ENCODE results near the gene TELO2. TPM values are rescaled to one million over a fixed set of nuclear protein-coding genes. Genes with fewer than 3 reads are reported as not detected.

The TELO2 gene
- polyA plus RNA-seq, 2 of the 4 experiments (the other 2 are of a cell fraction): 10.6 to 34.8 TPM

DNA sequence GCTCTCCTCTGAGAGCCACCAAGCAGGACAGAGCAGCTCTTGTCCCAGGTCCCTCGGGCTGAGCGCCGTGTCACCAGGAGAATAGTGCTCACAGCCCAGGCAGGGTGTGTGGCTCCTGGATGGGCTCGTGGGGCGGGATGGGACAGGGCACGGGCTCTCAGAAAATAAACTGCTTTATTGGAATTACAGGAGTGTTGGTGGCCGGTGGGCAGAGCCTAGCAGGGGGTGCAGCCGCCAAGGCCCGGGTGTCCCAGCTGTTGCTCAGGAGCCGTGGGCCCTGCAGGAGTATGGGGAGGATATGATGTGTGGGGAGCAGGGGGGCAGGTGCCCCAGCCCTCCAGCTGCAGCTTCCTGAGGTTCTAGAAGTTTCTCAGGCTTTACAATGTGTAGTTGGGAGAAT is 17.1 kb downstream of the TELO2 start:
- POLR2A ChIA-PET: no interaction called here
- DNase-seq (ENCODE audit: low read depth in 1 of 2, low spot score in 1 of 2): no peak
- no peak for TF ChIP-seq EHF (CRISPR knock-in tag; IDR thresholded peaks at IDR 0.05)
- TF ChIP-seq, protein P1, sequence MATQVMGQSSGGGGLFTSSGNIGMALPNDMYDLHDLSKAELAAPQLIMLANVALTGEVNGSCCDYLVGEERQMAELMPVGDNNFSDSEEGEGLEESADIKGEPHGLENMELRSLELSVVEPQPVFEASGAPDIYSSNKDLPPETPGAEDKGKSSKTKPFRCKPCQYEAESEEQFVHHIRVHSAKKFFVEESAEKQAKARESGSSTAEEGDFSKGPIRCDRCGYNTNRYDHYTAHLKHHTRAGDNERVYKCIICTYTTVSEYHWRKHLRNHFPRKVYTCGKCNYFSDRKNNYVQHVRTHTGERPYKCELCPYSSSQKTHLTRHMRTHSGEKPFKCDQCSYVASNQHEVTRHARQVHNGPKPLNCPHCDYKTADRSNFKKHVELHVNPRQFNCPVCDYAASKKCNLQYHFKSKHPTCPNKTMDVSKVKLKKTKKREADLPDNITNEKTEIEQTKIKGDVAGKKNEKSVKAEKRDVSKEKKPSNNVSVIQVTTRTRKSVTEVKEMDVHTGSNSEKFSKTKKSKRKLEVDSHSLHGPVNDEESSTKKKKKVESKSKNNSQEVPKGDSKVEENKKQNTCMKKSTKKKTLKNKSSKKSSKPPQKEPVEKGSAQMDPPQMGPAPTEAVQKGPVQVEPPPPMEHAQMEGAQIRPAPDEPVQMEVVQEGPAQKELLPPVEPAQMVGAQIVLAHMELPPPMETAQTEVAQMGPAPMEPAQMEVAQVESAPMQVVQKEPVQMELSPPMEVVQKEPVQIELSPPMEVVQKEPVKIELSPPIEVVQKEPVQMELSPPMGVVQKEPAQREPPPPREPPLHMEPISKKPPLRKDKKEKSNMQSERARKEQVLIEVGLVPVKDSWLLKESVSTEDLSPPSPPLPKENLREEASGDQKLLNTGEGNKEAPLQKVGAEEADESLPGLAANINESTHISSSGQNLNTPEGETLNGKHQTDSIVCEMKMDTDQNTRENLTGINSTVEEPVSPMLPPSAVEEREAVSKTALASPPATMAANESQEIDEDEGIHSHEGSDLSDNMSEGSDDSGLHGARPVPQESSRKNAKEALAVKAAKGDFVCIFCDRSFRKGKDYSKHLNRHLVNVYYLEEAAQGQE (IDR thresholded peaks at IDR 0.05): no peak
- no peak for TF ChIP-seq RNF2 (IDR thresholded peaks at IDR 0.05; ENCODE audit: borderline replicate concordance, low read depth)
- no peak for TF ChIP-seq HEYL (CRISPR knock-in tag; IDR thresholded peaks at IDR 0.05)
- no peak for TF ChIP-seq TP53 (CRISPR knock-in tag; IDR thresholded peaks at IDR 0.05)
- TF ChIP-seq KDM1A (IDR thresholded peaks at IDR 0.05; ENCODE audit: low read depth): no peak
- no peak for TF ChIP-seq EP300 (IDR thresholded peaks at IDR 0.05)
- TF ChIP-seq, protein P2, sequence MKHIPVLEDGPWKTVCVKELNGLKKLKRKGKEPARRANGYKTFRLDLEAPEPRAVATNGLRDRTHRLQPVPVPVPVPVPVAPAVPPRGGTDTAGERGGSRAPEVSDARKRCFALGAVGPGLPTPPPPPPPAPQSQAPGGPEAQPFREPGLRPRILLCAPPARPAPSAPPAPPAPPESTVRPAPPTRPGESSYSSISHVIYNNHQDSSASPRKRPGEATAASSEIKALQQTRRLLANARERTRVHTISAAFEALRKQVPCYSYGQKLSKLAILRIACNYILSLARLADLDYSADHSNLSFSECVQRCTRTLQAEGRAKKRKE (CRISPR knock-in tag; IDR thresholded peaks at IDR 0.05; ENCODE audit: low read depth): no peak
- no peak for TF ChIP-seq RAD21 (conservative IDR thresholded peaks at IDR 0.05 in 1 of 2, IDR thresholded peaks at IDR 0.05 in 1 of 2)
- TF ChIP-seq NR3C1 (IDR thresholded peaks at IDR 0.05): no peak
- no peak for TF ChIP-seq MYC (IDR thresholded peaks at IDR 0.05; ENCODE audit: borderline replicate concordance, low read length)
- TF ChIP-seq, protein P3, sequence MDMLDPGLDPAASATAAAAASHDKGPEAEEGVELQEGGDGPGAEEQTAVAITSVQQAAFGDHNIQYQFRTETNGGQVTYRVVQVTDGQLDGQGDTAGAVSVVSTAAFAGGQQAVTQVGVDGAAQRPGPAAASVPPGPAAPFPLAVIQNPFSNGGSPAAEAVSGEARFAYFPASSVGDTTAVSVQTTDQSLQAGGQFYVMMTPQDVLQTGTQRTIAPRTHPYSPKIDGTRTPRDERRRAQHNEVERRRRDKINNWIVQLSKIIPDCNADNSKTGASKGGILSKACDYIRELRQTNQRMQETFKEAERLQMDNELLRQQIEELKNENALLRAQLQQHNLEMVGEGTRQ (IDR thresholded peaks at IDR 0.05): no peak
- TF ChIP-seq, protein P4, sequence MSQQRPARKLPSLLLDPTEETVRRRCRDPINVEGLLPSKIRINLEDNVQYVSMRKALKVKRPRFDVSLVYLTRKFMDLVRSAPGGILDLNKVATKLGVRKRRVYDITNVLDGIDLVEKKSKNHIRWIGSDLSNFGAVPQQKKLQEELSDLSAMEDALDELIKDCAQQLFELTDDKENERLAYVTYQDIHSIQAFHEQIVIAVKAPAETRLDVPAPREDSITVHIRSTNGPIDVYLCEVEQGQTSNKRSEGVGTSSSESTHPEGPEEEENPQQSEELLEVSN (IDR thresholded peaks at IDR 0.05; ENCODE audit: borderline replicate concordance, low read depth): no peak
- no peak for TF ChIP-seq MAFK (IDR thresholded peaks at IDR 0.05; ENCODE audit: partially characterized antibody)
- TF ChIP-seq, protein P5, sequence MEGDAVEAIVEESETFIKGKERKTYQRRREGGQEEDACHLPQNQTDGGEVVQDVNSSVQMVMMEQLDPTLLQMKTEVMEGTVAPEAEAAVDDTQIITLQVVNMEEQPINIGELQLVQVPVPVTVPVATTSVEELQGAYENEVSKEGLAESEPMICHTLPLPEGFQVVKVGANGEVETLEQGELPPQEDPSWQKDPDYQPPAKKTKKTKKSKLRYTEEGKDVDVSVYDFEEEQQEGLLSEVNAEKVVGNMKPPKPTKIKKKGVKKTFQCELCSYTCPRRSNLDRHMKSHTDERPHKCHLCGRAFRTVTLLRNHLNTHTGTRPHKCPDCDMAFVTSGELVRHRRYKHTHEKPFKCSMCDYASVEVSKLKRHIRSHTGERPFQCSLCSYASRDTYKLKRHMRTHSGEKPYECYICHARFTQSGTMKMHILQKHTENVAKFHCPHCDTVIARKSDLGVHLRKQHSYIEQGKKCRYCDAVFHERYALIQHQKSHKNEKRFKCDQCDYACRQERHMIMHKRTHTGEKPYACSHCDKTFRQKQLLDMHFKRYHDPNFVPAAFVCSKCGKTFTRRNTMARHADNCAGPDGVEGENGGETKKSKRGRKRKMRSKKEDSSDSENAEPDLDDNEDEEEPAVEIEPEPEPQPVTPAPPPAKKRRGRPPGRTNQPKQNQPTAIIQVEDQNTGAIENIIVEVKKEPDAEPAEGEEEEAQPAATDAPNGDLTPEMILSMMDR (IDR thresholded peaks at IDR 0.05): no peak
- TF ChIP-seq, protein P6, sequence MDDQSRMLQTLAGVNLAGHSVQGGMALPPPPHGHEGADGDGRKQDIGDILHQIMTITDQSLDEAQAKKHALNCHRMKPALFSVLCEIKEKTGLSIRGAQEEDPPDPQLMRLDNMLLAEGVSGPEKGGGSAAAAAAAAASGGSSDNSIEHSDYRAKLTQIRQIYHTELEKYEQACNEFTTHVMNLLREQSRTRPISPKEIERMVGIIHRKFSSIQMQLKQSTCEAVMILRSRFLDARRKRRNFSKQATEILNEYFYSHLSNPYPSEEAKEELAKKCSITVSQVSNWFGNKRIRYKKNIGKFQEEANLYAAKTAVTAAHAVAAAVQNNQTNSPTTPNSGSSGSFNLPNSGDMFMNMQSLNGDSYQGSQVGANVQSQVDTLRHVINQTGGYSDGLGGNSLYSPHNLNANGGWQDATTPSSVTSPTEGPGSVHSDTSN (IDR thresholded peaks at IDR 0.05): no peak
- TF ChIP-seq, protein P7, sequence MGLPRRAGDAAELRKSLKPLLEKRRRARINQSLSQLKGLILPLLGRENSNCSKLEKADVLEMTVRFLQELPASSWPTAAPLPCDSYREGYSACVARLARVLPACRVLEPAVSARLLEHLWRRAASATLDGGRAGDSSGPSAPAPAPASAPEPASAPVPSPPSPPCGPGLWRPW (IDR thresholded peaks at IDR 0.05): no peak
- TF ChIP-seq BHLHE40 (IDR thresholded peaks at IDR 0.05; ENCODE audit: low read depth, low read length): no peak
- CTCF ChIA-PET: no interaction called here
- Histone ChIP-seq H3K4me3 (no peak overlapping the region), H3K27ac (no peak overlapping the region), H3K4me1 (no peaks in the 10 kb centered on the region), H3K9me3 (peaks cover 8% of the 10 kb centered on the region), H3K4me2 (no peak overlapping the region)
- WGBS (ENCODE audit: missing lambda C conversion rate): 92% methylated on average over 7 of the region's 10 CpGs
- ATAC-seq: no peak
- FAIRE-seq: no peak

Data from A549 (cell line).